HG03175 (cell line): ENCODE measurements around the gene EIF4E1B.

Source experiments
- ATAC-seq: cut with Tn5 transposase; IDR thresholded peaks from one replicate; pipeline ENCODE4 v1.9.1; 2021; ENCODE audit warnings: mild to moderate bottlenecking, moderate library complexity; ENCODE audit not compliant: unreplicated experiment

Gene EIF4E1B

DNA sequence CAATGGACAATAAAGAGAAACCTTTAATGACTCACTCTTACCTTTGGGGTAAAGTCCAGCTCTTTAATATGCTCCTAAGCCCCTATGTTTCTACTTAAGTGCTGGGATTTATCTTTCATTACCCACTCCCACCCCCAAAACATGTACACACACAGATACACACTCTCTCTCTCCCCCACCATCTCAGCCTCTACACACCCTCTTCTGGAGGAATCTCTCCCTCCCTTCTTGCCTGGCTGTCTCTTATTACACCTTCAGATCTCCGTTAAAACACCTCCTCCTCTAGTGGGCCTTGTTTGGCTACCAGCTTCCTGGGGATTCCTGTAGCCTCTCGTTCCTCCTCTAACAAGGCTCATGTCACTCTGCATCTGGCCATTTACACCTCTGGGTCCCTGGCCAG is 27.4 kb upstream of the EIF4E1B start:
- ATAC-seq, result no peak

DNA sequence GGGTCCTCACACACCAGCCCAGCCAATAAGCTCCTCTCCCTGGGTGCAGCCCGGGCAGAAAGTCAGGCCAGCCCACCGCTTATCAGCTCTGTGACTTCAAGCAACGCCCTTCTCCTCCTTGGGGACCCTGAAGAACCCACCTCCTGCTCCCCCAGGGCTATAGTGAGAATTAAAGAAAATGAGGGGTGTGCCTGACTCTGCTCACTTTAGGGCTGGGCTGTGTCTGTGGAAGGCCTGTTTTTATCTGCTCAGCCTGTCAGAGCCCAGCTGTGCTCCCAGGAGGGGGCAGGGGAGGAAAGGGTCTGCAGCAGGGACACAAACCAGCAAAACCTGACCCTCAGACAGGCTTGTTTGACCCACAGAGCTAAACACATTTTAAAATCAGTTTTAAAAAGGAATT is 24.4 kb upstream of the EIF4E1B start:
- no peak for ATAC-seq

DNA sequence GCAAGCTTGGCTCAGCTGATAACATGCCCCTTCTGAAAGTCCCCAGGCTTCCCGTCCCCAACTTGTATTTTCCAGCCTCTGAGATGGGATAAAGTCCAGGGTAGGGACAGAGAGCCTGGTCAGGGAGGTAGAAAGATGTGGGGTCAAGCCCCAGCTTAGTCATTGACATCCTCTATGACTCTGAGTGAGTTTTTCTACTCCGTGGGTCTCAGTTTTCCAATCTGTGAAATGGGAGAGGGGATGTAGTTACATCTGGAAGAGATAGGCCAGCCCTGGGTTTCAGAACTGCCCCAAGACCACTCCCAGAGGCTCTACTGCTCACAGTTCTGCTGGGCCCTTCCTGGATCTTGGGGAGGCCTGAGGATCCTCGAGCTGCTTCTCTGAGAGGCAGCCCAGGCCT is 23.6 kb upstream of the EIF4E1B start:
- ATAC-seq, result no peak

DNA sequence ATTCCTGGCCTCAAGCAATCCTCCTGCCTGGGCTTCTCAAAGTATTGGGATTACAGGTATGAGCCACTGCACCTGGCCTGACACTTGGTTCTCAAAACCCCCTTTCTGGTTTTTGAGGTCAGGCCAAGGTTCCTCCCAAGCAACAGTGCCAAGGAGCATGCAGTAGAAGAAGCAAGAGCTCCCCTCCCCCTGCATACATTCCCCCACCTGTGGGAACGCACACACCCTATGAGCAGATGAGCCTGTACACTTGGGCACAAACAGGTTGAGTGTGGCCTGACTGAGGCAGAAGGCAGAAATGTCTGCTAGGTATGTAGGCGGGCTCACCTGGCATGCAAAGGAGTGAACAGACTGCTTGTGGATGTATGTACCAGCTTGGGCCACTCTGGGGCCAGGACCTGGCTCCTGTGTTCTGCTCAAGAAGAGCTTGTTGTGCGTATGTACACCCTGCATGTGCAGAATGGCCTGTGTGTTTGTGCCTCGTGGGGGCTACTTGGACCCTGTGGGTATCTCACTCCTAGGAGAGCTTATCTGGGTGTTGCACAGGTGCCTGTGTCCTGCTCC is 22.3 kb upstream of the EIF4E1B start:
- no peak for ATAC-seq

DNA sequence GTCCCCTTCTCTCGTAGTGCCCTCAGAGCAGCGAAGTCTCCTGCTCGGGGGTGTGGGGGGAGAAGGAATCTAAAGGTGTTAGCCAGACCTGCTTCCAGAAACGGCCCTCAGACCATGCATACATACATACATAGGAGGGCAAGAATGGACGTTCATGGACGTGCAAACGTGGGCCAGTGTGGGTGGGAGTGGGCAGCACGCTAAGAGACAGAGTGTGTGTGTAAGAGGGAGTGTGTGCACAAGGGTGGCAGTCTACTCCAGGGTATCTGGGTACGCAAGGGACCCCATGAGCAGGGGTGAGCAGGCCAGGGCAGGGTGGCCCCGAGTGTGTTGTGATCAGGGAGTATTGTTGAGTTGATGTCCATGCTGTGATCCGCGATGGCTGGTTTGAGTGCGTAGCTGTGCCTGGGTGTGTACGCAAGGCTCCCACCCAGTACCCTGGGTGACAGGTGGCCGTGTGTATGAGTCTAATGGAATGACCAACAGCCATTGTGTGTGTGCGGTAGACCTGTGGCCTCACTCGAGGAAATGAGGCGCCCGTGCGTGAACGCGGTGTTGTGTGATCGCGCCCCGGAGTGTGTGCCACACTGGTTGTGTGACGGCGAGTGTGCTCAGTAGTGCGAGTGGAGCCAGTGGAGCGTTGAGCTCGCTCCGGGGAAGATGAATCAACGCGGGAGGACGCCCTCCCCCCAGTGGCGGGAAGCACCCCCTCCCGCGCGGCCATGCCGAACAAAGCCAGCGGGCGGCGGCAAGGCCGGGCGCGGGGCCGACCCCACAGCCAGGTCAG is 21.3 kb upstream of the EIF4E1B start:
- ATAC-seq, result no peak

DNA sequence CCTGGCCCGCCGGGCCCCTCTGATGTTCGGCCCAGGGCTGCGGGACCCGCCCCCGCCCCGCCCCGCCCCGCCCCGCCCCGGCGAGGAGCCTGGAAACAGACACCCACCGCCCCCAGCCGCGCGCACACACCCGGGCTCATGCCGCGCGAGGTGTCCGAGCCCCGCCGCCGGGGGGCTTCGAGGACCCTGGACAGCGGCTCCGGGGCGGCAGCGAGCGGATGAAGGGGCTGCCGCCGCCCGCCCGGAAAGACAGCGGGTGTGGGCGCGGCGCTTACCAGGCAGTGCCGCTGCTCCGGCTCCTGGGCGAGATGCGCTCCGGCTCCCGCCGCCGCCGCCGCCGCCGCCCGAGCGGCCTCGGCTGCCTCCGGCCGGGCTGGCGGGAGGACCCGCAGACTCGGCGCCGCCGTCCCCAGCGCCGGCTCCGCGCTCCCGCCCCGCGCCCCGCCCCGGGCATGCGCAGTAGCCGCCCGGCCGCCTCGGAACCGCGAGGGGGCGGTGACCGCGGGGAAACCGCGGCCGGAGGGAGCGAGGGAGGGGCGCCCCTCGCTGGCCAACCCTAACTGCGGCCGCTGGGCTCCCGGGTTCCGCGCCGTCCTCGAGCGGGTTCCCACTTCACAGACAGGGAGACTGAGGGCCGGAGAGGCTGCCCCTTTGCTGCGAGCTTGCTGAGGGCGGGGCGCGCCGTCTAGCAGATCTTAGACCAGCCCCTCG is 20.6 kb upstream of the EIF4E1B start, which contains the start of gene GPRIN1:
GPRIN1 (minus strand) TSS at position 433 of the 711 bp plus-strand sequence. CDS start 10,322 bp downstream, outside the sequence.
- ATAC-seq, result peak; percentile 77

DNA sequence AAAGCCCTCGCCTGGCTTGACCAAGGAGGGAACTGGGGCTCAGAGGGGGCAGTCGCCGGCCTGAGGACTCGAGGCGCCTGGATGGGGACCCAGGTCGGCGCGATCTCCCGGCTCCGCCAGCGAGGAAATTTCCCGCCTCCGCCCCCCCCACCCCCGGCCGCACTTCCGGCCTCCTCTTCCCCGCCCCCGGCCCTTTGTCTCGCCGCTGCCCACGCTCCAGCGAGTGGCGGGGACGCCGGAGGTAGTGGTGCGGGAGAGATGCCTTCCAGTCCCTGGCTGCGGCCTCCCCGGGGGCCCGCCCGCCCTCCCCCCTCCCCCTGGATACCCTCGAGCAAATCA is 20.1 kb upstream of the EIF4E1B start:
- ATAC-seq, result peak; percentile 13

DNA sequence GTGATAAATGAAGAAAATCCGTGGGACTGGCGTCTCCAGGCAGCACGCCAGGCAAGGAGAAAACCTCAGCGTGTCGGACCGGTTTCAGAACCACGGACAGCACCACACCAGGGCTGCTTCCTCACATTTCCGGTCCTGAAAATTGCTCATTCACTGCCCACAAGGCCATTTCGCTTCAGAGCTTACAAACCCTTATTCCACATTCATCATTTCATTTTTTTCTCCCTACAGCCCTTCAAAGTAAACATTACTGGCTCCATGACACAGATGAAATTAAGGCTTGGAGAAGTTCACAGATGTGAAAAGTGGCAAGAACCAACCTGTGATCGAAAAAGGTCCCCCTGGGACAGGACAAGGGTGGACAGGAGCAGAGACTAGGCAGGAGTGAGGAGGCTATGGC is 19.0 kb upstream of the EIF4E1B start:
- no peak for ATAC-seq

DNA sequence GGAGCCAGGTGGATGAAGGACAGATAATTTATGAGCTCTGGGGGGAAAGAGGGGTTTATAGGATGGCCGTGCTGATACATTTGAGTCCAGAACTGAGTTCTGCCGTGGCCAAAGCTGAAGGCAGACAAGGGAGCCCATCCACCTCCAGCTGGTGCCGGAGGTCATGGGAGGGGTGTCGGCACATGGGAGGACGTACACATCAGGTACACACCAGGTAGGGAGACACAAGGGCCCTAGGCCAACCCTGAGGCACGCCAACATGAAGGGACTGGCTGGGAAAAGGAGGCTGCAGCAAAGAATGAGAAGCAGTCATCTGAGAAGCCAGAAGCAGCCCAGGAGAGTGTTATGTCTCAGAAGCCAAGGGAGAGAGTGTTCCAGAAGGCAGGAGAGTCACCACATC is 18.5 kb upstream of the EIF4E1B start:
- no peak for ATAC-seq

DNA sequence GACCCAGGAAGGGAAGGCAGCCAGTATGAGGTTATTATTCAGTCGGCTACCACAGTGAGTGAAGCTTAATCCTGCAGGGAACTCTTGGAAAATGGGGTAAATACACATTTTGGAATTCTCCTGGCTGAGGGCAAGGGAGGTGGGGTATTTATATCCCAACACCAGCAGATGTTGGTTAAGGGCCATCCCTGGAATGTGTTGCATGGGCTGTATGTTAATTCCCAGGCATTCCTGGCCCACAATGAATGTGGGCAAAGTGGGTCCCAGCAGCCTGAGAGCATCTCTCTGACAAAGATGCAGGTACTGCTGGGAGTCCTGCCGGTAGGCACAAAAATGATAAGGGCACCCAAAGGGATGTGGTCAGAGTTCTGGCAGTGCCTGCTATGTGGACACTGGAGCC is 17.6 kb upstream of the EIF4E1B start:
- no peak for ATAC-seq

DNA sequence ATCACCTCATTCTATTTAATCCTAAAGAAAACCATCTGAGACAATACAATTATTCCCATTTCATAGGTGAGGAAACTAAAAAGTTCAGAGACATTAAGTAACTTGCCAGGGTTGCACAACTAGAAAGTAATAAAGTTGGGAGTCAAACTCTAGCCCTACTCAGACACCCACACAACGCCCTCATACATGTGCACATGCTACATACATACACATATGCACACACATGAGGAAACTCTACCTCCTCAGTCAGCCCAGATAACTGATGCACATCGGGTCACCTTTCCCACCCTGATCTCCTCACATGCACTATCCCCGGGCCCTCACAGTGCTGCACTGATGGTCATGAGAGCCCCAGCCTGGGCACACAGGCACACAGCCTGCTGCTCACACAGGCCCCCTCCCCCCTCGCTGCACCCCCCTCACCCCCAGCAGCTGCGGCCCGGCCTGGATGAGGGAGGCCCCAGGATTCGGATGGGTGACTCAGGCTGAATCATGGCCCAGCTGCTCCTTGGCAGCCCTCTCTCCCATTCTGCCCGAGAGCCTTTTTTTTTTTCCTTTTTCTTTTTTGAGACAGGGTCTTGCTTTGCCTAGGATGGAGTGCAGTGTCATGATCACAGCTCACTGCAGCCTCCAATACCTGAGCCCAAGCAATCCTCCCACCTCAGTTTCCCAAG is 15.5 kb upstream of the EIF4E1B start:
- no peak for ATAC-seq

DNA sequence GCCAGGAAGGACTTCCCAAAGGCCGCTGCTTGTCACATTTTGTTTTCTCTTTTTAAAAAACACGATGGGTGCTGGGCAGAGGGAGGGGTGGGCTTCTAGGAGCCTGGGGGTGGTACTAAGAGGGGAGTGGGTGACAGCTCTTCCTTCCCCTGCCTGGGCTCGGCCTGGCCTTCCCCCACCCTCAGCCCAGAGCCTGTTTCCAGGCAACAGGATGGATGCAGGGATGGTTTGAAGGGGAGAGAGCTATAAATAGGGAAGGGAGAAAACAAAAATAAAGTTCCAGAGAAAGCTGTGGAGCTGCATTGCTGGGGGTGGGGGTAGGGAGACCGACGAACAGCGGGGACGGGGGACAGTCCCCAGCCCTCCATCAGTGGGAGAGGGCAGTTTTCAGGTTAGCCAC is 14.0 kb upstream of the EIF4E1B start:
- no peak for ATAC-seq

DNA sequence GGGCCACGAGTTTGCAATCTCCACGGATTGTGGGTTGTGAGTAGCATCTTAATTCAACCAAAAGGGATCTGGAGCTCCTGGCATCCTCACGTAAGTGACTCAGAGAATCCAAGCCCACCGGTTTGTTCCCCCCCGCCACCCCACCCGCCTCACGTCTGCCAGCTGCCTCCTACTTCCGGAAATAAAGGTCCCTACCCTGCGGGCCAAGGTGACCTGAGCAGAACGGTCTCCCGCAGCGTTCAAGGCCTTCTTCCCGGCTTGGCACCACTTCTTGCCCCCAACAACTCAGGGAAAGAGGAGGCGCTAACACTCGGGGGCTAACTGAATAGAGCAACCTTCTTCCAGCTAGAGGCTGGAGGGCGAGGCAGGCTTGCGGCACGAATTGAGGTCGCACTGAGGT is 11.7 kb upstream of the EIF4E1B start:
- no peak for ATAC-seq

DNA sequence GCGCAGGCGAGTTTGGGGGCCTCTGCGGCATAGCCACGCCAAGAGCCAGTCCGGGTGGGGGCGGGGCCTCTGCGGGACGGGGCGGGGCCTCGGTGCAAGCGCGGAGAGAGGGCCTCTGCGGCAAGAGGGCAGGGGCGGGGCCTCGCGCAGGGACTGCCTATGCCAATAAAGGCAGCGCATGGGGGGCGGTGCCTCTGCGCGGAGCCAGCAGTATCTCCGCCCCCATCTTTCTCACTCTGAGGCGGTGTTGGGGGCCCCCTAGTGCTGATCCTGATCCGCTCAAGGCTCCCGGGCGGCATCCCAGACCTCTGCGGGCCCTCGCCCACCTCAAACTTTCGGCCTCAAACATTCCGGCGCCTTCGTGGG is 11.3 kb upstream of the EIF4E1B start:
- peak; percentile 72 for ATAC-seq

DNA sequence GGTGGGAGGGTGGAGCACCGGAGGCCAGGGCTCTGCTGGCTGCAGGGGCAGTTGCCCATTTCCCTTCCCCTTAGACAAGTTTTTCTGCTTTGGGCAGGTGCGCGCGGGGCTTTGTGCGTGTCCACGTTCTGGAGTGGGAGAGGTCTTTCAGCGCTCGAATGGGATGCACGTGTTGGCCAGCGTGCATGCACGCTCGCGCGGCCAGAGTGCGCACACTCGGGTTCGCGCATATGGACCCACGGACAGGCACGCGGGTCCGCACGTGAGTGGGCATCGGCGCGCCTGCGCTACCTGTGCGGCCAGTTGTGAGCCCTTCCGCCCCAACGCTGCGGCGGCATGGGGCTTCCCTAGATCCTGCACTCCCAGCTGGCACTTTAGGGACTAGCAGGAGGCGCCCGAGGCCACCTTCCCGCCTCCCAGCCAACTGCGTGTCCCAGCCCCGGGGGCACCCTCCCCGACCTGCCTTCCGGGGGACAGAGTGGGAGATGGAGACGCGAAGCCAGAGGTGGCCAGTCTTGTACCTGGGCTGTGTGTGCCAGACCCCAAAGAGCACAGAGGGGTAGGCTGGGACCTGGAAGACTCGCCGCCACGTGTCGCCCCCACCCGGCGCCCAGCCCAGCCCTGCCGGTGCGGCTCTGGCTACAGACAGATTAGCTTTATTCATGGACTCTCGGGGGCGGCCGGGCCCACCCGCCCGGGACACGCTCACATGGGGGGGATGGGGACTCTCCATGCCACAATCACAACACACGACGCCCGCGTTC is 10.7 kb upstream of the EIF4E1B start:
- no peak for ATAC-seq

DNA sequence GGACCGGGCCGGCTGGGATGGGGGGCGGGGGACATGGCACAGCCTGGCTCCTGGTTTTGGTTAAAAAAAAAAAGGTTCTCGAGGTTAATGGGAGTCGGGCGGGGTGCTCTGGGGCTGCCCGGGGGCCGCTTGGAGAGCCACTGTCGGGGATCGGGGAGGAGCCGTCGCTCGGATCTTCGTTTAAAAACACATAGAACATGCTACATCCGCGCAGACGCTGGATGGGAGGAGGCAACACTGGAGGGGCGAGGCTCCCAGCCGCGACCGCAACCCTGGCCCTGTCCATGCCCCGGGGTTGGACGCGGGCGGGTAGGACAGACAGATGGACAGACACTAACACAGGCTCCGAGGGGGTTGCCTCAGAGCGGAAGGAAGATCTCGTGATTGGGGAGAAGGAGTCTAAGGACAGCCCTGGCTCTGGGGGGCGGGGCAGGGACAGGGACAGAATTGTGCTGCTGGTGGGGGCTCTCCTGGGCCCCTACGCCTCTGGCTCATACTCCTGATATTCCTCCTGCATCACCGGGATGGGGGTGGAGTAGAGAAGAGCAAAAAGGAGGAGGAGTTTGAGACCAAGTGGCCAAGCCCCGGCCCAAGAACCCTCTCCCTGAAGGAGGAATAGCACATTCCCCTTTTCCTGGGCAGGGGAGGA is 10.0 kb upstream of the EIF4E1B start:
- ATAC-seq, result no peak

DNA sequence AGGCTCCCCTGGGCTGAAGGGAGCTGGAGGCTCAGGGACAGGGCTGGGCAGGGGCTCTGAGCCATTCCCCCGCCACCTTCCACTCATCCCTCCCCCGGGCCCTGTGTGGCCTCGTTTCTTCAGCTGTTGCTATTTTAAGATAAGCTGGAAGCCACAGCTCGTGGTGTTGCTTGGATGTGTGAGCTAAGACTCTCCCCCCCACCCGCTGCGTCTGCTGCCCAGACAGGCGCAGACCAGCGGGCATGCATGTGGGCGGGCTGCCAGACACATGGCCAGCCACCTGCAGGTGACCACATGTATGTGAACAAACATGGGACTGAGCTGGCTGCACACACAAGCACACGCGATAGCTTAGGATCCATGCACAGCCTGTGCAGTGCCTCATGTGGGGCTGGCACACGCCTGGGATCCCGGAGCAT is 8.8 kb upstream of the EIF4E1B start:
- no peak for ATAC-seq

DNA sequence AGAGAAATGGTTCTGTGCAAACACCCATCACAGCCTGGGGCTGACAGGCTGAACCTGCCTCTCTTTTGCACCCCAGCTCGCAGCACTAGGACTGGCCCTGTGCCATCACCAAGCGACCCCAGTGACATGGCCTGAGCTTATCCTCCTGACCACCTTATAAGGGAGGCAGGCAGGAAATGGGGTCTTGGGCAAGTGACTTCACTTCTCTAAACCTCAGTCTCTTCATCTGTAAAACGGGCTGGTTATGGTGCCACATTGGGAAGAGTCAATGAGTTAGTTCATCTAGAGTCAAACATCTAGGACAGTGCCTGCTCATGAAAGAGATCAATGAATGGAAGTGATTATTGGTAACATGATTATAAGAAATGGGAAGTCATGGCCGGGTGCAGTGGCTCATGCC is 6.3 kb upstream of the EIF4E1B start:
- no peak for ATAC-seq

DNA sequence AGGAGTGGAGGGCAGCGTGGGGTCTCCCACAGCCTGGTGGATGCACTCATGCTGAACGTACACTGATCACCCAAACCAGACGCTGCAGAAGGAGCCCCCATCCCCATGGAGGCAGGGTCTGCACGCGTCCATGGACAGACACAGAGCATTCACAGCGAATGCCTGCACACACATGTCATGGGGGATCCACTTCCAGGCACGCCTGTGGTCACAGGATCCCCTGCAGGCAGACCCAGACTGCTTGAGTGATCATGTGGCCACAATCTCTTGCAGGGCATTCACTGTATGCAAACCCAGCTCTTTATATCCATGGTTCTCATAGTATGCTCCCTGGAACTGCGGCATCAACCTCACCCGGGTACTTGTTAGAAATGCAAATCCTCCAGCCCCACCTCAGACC is 5.5 kb upstream of the EIF4E1B start:
- no peak for ATAC-seq

DNA sequence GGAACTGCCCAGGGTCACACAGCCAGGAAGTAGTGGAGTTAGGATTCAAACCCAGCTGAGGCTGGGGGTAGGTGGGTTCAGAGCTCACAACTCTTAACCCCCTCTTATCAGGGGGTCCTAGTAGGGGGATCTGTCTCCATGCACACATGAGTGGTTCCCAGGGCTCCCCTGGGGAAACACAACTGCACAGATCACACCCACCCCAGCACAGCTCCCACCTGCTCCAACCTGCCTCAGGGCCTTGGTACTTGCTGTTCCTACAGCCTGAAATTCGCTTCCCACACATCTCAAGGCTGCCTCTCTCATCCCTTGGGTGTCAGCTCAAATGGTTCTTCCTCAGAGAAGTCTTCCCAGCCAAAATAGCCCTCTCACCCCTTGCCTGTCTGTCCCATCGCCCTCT is 5.0 kb upstream of the EIF4E1B start:
- ATAC-seq, result no peak
